ENCODE results near the gene DUSP21.

DUSP21 gene

GRCh38 chrX:44874420-44875184 lies 30.8 kb downstream of the DUSP21 start:
- H3K4me1 ChIP-seq (ENCODE audit: insufficient read depth, low read length), result peaks cover 28% of the 10 kb centered on the region
- DNase-seq (peak; percentile 47), ATAC-seq (ENCODE audit: insufficient read depth, low read depth) (no peak)
- peak overlapping the region; percentile 75 for H2AFZ ChIP-seq (ENCODE audit: low read depth, low read length)
- H3K4me3 ChIP-seq (ENCODE audit: low read depth in 1 of 2, low read length in 2 of 2), result peak overlapping the region; percentile 80 to 87
- H3K36me3 ChIP-seq (ENCODE audit: insufficient read depth, low read length), result peaks cover 3% of the 10 kb centered on the region
- H3K9me3 ChIP-seq (ENCODE audit: insufficient read depth, low read length, severe bottlenecking), result no peaks in the 10 kb centered on the region
- H3K27me3 ChIP-seq (ENCODE audit: insufficient read depth, low read length, poor library complexity), result no peaks in the 10 kb centered on the region
- H3K9ac ChIP-seq (ENCODE audit: low read depth, low read length), result peak overlapping the region; percentile 81
- H3K4me2 ChIP-seq (ENCODE audit: insufficient read depth, low read length), result peak overlapping the region; percentile 76
- TF ChIP-seq EZH2 (IDR thresholded peaks at IDR 0.05; ENCODE audit: borderline replicate concordance, low read depth, low read length, severe bottlenecking) (no peak), CTCF (IDR thresholded peaks at IDR 0.05; ENCODE audit: borderline replicate concordance, extremely low read depth, low read length, poor library complexity, severe bottlenecking) (no peak)
- H4K20me1 ChIP-seq (ENCODE audit: insufficient read depth, low read length), result peaks cover 4% of the 10 kb centered on the region; the same call in 1 of the 2 replicates
- peak overlapping the region; percentile 90 for H3K27ac ChIP-seq (ENCODE audit: low read length)
- H3K79me2 ChIP-seq (ENCODE audit: insufficient read depth, low read length), result peaks cover 82% of the 10 kb centered on the region

GRCh38 chrX:44875185-44875489 lies 31.3 kb downstream of the DUSP21 start:
- Histone ChIP-seq H2AFZ (ENCODE audit: low read depth, low read length) (no peak overlapping the region), H3K27me3 (ENCODE audit: insufficient read depth, low read length, poor library complexity) (no peaks in the 10 kb centered on the region), H3K36me3 (ENCODE audit: insufficient read depth, low read length) (peaks cover 3% of the 10 kb centered on the region), H3K9me3 (ENCODE audit: insufficient read depth, low read length, severe bottlenecking) (no peaks in the 10 kb centered on the region), H3K4me2 (ENCODE audit: insufficient read depth, low read length) (peak overlapping the region; percentile 76), H3K9ac (ENCODE audit: low read depth, low read length) (peak overlapping the region; percentile 81), H3K27ac (ENCODE audit: low read length) (no peak overlapping the region), H4K20me1 (ENCODE audit: insufficient read depth, low read length) (peaks cover 4% of the 10 kb centered on the region; the same call in 1 of the 2 replicates), H3K4me3 (ENCODE audit: low read depth in 1 of 2, low read length in 2 of 2) (peak overlapping the region; percentile 80 to 87; a peak in 3 of 4 replicates), H3K4me1 (ENCODE audit: insufficient read depth, low read length) (peaks cover 28% of the 10 kb centered on the region), H3K79me2 (ENCODE audit: insufficient read depth, low read length) (peaks cover 87% of the 10 kb centered on the region)
- DNase-seq (no peak), ATAC-seq (ENCODE audit: insufficient read depth, low read depth) (no peak)
- TF ChIP-seq EZH2 (IDR thresholded peaks at IDR 0.05; ENCODE audit: borderline replicate concordance, low read depth, low read length, severe bottlenecking), result no peak
- no peak for TF ChIP-seq CTCF (IDR thresholded peaks at IDR 0.05; ENCODE audit: borderline replicate concordance, extremely low read depth, low read length, poor library complexity, severe bottlenecking)

- H3K27ac ChIP-seq (ENCODE audit: low read length), result no peak overlapping the region
- no peaks in the 10 kb centered on the region for H3K27me3 ChIP-seq (ENCODE audit: insufficient read depth, low read length, poor library complexity)
- H3K9ac ChIP-seq (ENCODE audit: low read depth, low read length), result peak overlapping the region; percentile 19; the same call in 1 of the 2 replicates
- H3K4me3 ChIP-seq (ENCODE audit: low read depth in 1 of 2, low read length in 2 of 2), result no peak overlapping the region
- H3K4me1 ChIP-seq (ENCODE audit: insufficient read depth, low read length), result peaks cover 25% of the 10 kb centered on the region
- no peaks in the 10 kb centered on the region for H3K9me3 ChIP-seq (ENCODE audit: insufficient read depth, low read length, severe bottlenecking)
- TF ChIP-seq CTCF (IDR thresholded peaks at IDR 0.05; ENCODE audit: borderline replicate concordance, extremely low read depth, low read length, poor library complexity, severe bottlenecking) (no peak), EZH2 (IDR thresholded peaks at IDR 0.05; ENCODE audit: borderline replicate concordance, low read depth, low read length, severe bottlenecking) (no peak)
- H3K4me2 ChIP-seq (ENCODE audit: insufficient read depth, low read length), result peak overlapping the region; percentile 76
- peaks cover 9% of the 10 kb centered on the region; the same call in 1 of the 2 replicates for H4K20me1 ChIP-seq (ENCODE audit: insufficient read depth, low read length)
- peaks cover 94% of the 10 kb centered on the region for H3K79me2 ChIP-seq (ENCODE audit: insufficient read depth, low read length)
- H3K36me3 ChIP-seq (ENCODE audit: insufficient read depth, low read length), result peaks cover 3% of the 10 kb centered on the region
- DNase-seq, result no peak
- H2AFZ ChIP-seq (ENCODE audit: low read depth, low read length), result no peak overlapping the region
- ATAC-seq (ENCODE audit: insufficient read depth, low read depth), result no peak
Measured at GRCh38 chrX:44876086-44876485, 32.3 kb downstream of the DUSP21 start.

All from DND-41 (cell line).